Tibial artery (tissue), 4 donors: ENCODE data around the gene A3GALT2.

ENCODE experiments used
- DNase-seq, 2 donors: peaks; one replicate each; pipeline ENCODE4 v3.0.0-alpha.2; 2019
- H3K27ac ChIP-seq, 2 donors: fragments of 200-600 bp; sonication (generic) in 1 of 2; 1 replicate in 1 of 2; 2 replicates in 1 of 2; pipeline ENCODE4 v1.5.1; 2018 to 2019; ENCODE audit warnings: mild to moderate bottlenecking in 1 of 2
- H3K27me3 ChIP-seq, 2 donors: fragments of 200-600 bp; sonication (generic) in 1 of 2; one replicate each; pipeline versions ENCODE4 v1.5.1 to v1.6.0; 2016 to 2019
- H3K36me3 ChIP-seq, 3 donors: fragments of 200-600 bp; sonication (generic) in 2 of 3; one replicate each; pipeline ENCODE4 v1.5.1; 2016 to 2019; ENCODE audit warnings: mild to moderate bottlenecking in 2 of 3
- H3K4me1 ChIP-seq, 4 donors: fragments of 200-600 bp; sonication (generic) in 2 of 4; 1 replicate in 3 of 4; 2 replicates in 1 of 4; pipeline ENCODE4 v1.5.1; 2016 to 2019
- H3K4me3 ChIP-seq, 2 donors: fragments of 200-600 bp; sonication (generic) in 1 of 2; 1 replicate in 1 of 2; 2 replicates in 1 of 2; pipeline ENCODE4 v1.5.1; 2018 to 2019; ENCODE audit warnings: mild to moderate bottlenecking in 2 of 2
- H3K9me3 ChIP-seq, 3 donors: fragments of 200-600 bp; sonication (generic) in 1 of 3; one replicate each; pipeline ENCODE4 v1.5.1; 2016 to 2019
- intact Hi-C: fragments of 100-400 bp; cut with DNase I; formaldehyde crosslinking; loops from one replicate; pipeline ENCODE4 v1.15.0; 2023; ENCODE audit warnings: low total_unique reads
- TF ChIP-seq, protein P1 (sequence below), 2 experiments: fragments of 200-600 bp in 1 of 2; fragments of 450-650 bp in 1 of 2; IDR thresholded peaks; one replicate each; pipeline ENCODE4 v1.5.1; 2017 to 2019; ENCODE audit warnings: antibody characterized with exemption in 2 of 2, mild to moderate bottlenecking in 1 of 2, moderate library complexity in 1 of 2

A3GALT2 gene

DNA sequence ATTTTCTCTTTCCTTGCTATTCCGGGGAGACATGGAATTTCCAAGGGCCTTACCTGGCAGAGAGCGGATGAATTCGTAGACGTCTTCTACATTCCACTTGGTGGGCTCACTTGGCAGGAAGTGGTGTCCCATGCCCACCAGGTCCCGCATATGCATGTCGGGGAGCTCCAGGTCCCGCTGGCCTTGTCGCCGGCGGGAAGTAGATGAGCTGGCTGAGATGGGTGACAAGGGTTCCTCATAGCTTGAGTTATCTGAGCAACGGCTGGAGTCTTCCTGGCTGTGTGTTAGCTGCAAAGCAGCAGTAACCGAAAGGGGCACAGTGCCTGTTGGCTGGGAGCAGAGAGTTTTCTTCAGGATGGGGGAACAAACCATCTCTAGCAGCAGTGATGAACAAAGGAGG lies 7.9 kb upstream of the A3GALT2 start:
- Histone ChIP-seq H3K4me3 (no peak overlapping the region), H3K9me3 (no peaks in the 10 kb centered on the region), H3K4me1 (peaks cover 0 to 55% (median 48%) of the 10 kb centered on the region in 4 donors), H3K27ac (peak overlapping the region; percentile 47 to 95), H3K27me3 (no peaks in the 10 kb centered on the region), H3K36me3 (peaks cover 84 to 100% (median 98%) of the 10 kb centered on the region in 3 donors)
- DNase-seq, result peak in 1 of 2 donors; percentile 43
- intact Hi-C loops, result no loop called here
- TF ChIP-seq, protein P1, sequence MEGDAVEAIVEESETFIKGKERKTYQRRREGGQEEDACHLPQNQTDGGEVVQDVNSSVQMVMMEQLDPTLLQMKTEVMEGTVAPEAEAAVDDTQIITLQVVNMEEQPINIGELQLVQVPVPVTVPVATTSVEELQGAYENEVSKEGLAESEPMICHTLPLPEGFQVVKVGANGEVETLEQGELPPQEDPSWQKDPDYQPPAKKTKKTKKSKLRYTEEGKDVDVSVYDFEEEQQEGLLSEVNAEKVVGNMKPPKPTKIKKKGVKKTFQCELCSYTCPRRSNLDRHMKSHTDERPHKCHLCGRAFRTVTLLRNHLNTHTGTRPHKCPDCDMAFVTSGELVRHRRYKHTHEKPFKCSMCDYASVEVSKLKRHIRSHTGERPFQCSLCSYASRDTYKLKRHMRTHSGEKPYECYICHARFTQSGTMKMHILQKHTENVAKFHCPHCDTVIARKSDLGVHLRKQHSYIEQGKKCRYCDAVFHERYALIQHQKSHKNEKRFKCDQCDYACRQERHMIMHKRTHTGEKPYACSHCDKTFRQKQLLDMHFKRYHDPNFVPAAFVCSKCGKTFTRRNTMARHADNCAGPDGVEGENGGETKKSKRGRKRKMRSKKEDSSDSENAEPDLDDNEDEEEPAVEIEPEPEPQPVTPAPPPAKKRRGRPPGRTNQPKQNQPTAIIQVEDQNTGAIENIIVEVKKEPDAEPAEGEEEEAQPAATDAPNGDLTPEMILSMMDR (IDR thresholded peaks at IDR 0.05), result no peak

DNA sequence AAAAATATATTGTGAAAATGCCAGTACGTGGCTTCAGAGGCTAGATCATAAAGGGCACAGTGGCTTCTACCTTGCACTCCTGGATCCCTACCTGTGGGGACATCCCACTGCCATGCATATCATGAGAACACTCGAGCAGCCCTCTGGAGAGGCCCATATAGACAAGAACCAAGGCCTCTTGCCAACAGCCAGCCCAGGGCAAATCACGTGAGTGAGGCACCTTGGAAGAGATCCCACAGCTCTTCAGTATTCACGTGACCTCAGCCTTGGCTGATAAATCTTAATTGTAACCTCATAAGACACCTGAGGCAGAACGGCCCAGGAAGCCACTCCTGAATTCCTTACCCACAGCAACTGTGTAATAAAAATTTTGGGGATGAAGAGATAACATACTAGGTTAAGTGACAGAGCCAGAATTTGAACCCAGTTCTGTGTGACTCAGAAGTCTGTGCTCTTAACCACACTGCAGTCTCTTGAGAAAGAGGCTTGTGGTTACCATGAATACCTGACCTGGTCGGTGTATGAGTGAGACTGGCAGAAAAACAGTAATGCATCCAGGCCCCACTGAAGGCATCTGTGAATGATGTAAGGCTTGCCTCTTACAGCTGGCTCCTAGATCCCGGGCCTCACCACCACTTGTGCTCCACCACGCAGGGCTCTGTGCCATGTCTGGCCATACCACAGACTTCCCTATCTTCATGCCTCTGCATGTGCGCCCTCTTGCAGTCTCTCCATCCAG lies 6.9 kb upstream of the A3GALT2 start:
- Histone ChIP-seq H3K9me3 (no peaks in the 10 kb centered on the region), H3K4me3 (no peak overlapping the region), H3K36me3 (peaks cover 95 to 100% (median 100%) of the 10 kb centered on the region in 3 donors), H3K27me3 (no peaks in the 10 kb centered on the region), H3K27ac (peak overlapping the region; percentile 47 to 95), H3K4me1 (peaks cover 0 to 44% (median 37%) of the 10 kb centered on the region in 4 donors)
- intact Hi-C loops, result no loop called here
- TF ChIP-seq, protein P1 (IDR thresholded peaks at IDR 0.05), result no peak
- DNase-seq, result peak; percentile 58 to 83

DNA sequence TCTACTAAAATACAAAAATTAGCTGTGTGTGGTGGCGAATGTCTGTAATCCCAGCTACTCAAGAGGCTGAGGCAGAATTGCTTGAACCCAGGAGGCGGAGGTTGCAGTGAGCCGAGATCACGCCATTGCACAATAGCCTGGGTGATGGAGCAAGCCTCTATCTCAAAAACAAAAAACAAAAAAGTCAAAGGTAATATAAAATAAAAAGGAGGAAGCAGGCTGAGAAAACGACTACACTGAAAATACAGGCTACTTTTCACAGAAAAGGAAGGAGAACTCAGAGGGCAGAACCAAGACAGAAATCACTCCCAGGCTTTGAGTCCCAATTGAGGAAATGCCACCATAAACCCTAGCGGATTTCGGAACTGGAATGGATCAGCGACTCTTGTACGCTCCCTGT lies 5.9 kb upstream of the A3GALT2 start:
- Histone ChIP-seq H3K36me3 (peaks cover 96 to 100% (median 99%) of the 10 kb centered on the region in 3 donors), H3K27me3 (no peaks in the 10 kb centered on the region)

DNA sequence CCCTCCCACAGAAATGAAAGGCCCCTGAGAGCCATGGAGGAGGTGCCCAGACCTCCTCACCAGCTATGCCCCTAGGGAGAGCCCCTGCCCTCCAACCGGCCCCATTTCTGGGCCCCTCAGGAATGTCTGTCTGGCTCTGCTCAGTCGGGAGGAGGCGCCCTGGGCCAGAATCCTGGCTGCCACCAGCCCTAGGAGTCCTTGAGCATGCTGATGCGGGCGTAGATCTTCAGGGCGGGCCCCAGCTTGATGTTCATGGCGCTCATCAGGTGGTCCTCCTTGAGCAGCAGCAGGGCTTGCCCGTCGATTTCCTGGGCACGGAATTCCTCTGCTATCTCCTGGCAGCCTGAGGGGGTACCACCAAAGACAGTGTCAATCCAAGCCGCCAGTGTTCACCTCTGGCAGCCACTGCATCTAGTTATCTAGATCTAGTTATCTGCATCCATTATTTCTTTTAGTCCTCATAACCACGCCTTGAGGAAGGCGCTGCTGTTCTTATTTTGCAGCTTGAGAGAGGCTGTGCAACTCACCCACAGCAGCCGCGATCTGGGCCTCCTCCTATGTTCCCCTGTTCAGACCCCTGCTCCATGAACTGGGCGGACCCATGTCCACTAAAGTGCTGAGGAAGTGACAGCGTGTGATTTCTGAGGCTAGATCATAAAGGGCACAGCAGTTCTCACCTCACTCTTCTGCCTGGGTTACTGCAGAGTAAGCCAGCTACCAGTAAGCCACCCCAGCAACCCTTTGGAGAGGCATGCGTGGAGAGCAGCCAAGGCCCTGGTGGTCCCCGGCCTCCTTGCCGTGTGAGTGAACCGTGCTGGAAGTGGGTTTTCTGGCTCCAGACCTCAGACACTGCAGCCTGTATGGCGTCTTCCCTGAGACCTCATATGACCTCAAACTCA lies 4.0 kb upstream of the A3GALT2 start:
- H3K27me3 ChIP-seq, result no peaks in the 10 kb centered on the region
- no peak overlapping the region for H3K4me3 ChIP-seq
- peak in 1 of 2 donors; percentile 64 for DNase-seq
- peaks cover 77 to 89% (median 86%) of the 10 kb centered on the region in 3 donors for H3K36me3 ChIP-seq
- no peaks in the 10 kb centered on the region for H3K9me3 ChIP-seq
- intact Hi-C loops, result no loop called here
- H3K27ac ChIP-seq, result peak overlapping the region; percentile 11 to 39
- TF ChIP-seq, protein P1 (IDR thresholded peaks at IDR 0.05), result no peak
- H3K4me1 ChIP-seq, result peaks cover 0 to 22% (median 20%) of the 10 kb centered on the region in 4 donors

More for the DNA sequence above, 5.9 kb upstream of the A3GALT2 start:
- peaks cover 0 to 34% (median 28%) of the 10 kb centered on the region in 4 donors for H3K4me1 ChIP-seq
- peak in 1 of 2 donors; percentile 64 for DNase-seq
- intact Hi-C loops, result no loop called here
- TF ChIP-seq, protein P1 (IDR thresholded peaks at IDR 0.05), result no peak
- H3K4me3 ChIP-seq, result no peak overlapping the region
- H3K9me3 ChIP-seq, result no peaks in the 10 kb centered on the region
- H3K27ac ChIP-seq, result peak overlapping the region; percentile 47 to 95

DNA sequence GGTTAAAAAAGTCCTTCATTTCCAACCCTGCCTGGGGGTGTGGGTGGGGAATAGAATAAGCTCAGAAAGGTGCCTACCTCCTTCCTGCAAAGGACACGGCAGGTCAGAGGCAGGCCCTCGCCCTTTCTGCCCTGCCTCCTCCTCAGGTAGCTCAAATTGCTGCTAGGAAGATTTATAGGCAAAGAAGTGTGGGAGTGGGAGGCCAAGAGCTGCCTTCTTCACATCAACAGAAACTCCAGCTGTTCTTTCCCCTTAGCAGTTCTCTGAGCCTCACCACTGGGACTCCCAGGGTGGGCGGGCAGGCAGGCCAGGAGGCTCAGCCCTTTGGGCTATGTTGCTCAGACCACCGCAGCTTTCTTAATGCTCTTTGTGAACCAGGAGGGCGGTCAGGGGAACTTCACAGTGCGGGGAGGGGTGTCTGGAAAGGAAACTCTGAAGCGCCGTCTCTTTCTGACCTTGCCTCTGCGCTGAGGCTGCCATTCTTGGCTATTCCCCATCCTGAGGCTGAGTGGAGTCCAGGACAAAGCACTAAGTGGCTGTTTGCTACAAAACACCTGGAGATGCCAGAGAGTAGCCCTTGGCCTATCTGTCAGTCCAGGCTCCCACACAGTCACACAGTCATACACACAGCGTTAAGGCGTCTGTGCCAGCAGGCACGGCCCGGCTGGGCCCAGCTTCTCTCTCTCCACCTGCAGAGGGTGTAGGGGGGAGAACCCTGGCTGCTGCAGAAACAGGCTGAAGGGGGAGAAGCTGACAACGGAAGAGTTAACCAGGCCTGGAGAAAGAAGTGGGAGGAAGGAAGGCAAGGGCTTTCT lies 3.0 kb upstream of the A3GALT2 start:
- Histone ChIP-seq H3K36me3 (peaks cover 66 to 79% (median 76%) of the 10 kb centered on the region in 3 donors), H3K4me1 (peaks cover 0 to 21% (median 19%) of the 10 kb centered on the region in 4 donors), H3K9me3 (no peaks in the 10 kb centered on the region), H3K27ac (peak overlapping the region; percentile 25 to 39), H3K4me3 (no peak overlapping the region), H3K27me3 (no peaks in the 10 kb centered on the region)
- intact Hi-C loops, result no loop called here
- TF ChIP-seq, protein P1 (IDR thresholded peaks at IDR 0.05), result no peak
- peak in 1 of 2 donors; percentile 62 for DNase-seq
